GM12801 (cell line): Measurements from ENCODE around the gene COL26A1.

Experiments
- CTCF ChIP-seq: IDR thresholded peaks from one replicate; pipeline ENCODE4 v1.5.1; 2011; ENCODE audit warnings: control low read depth; ENCODE audit not compliant: insufficient read length; ENCODE audit errors: extremely low read depth

COL26A1 gene

GRCh38 chr7:101362334-101363195 lies at the start of gene COL26A1:
Gene COL26A1, plus strand, starts transcription at chr7:101362875. Its CDS starts 158 bp downstream, at chr7:101363033.
- no peak for TF ChIP-seq CTCF

GRCh38 chr7:101315336-101315735 lies 47.3 kb upstream of the COL26A1 start:
- no peak for TF ChIP-seq CTCF

- TF ChIP-seq CTCF = no peak
Measured at GRCh38 chr7:101319401-101319800, 43.3 kb upstream of the COL26A1 start.

- TF ChIP-seq CTCF = no peak
Measured at GRCh38 chr7:101321491-101322401, 40.9 kb upstream of the COL26A1 start, which contains the start of gene IFT22. Gene IFT22, minus strand, starts transcription at chr7:101321812. Its CDS starts 103 bp downstream, at chr7:101321709.

- TF ChIP-seq CTCF = no peak
Measured at GRCh38 chr7:101328159-101328558, 34.5 kb upstream of the COL26A1 start.

- TF ChIP-seq CTCF = no peak
Measured at GRCh38 chr7:101330011-101330484, 32.6 kb upstream of the COL26A1 start.

- TF ChIP-seq CTCF = no peak
Measured at GRCh38 chr7:101332026-101332425, 30.6 kb upstream of the COL26A1 start.
